ENCODE measurements around the gene DAG1. TPM values are rescaled to one million over a fixed set of nuclear protein-coding genes. Genes with fewer than 3 reads are reported as not detected.

Gene DAG1
- total and polyA plus RNA-seq, 8 donors, result 43.4 to 116 (median 54.5) TPM

DNA sequence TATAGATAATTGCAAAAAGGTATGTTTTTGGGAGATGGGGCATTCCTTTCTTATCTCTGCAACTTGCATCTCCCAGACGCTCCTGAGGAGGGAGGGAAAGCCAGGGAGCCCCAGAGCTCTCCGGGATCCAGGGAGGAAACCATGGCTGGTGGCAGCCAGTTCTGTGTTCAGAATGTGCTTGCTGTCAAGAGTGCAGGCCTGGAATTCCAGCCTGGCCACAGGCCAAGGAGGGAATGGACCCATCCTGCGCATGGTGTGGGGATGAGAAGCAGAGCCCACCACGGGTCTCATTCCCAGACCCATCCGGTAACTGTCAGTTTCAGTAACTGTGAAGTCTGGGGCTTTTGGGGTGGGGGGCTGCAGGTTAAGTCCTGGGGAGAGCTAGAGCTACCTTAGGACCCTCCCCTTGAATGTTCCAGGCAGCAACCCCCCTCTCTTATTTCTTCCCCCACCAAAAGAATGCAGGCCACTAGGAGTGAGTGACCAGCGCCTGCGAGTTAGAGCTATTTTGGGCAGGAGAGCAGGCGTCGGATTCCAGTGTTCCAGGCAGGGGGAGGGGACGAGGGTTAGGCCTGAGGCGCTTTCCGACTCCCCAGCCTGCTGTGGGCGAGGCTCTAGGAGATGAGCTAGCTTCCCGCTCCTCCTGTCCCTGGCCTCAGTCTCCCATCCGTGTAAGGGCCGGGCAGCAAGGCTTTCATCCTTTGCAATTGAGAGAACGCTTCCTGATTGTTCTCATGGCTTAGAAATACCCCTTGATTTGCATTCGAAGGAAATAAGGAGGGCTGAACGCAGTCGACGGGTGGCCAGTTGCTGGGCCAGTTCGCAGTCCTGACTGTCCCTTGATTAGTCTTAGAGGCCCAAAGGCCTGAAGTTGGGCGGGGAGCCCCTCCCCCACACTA is 781 bp upstream of the DAG1 start:
- intact Hi-C loops (cut with DNase I), result no loop called here

DNA sequence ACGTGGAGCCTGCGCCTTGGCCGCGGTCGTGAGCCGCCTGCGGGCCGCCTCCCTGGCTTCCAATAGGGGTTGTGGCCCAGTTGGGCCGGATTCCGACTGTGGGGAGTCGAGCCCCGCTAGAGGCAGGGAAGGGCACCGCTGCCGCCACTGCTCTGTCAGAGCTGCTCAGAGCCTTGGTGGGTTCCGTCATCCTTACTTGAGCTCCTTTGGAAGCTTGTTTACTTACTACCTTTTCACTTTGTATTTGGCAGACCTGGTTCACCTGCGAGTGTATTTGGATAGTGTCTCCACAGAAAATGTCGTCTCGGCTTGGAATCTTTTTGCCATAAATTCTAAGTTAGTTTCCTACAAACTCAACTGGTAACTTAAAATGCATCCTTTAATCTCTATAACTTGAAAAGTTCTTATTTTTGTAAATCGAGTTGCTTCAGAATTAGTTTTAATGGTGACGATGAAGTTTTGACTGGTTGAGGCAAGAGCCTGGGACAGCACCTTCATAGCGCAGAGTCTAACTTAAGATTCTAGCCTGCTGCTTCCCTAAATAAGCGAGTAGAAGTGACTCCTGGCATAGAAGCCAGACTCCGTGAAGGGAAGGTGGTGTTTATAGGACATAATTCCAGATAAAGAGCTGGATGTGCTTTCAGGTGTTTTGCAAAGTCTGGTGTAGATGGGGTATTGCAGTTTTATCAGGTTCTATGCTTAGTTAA is 800 bp downstream of the DAG1 start:
- no peaks in the 10 kb centered on the region for H3K27me3 ChIP-seq
- peak overlapping the region; percentile 96 to 98 for H3K27ac ChIP-seq
- peak overlapping the region; percentile 78 to 82 for H3K4me3 ChIP-seq
- peaks cover 28 to 43% of the 10 kb centered on the region in 2 donors for H3K4me1 ChIP-seq
- intact Hi-C loops (cut with DNase I), result no loop called here
- peak; percentile 14 for ATAC-seq
- TF ChIP-seq, protein P1, sequence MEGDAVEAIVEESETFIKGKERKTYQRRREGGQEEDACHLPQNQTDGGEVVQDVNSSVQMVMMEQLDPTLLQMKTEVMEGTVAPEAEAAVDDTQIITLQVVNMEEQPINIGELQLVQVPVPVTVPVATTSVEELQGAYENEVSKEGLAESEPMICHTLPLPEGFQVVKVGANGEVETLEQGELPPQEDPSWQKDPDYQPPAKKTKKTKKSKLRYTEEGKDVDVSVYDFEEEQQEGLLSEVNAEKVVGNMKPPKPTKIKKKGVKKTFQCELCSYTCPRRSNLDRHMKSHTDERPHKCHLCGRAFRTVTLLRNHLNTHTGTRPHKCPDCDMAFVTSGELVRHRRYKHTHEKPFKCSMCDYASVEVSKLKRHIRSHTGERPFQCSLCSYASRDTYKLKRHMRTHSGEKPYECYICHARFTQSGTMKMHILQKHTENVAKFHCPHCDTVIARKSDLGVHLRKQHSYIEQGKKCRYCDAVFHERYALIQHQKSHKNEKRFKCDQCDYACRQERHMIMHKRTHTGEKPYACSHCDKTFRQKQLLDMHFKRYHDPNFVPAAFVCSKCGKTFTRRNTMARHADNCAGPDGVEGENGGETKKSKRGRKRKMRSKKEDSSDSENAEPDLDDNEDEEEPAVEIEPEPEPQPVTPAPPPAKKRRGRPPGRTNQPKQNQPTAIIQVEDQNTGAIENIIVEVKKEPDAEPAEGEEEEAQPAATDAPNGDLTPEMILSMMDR (IDR thresholded peaks at IDR 0.05), result no peak
- H3K9me3 ChIP-seq, result no peaks in the 10 kb centered on the region
- no peak for DNase-seq
- H3K36me3 ChIP-seq, result peaks cover 0 to 3% of the 10 kb centered on the region in 2 donors

More for the DNA sequence above, 781 bp upstream of the DAG1 start:
- Histone ChIP-seq H3K27me3 (no peaks in the 10 kb centered on the region), H3K9me3 (no peaks in the 10 kb centered on the region), H3K36me3 (no peaks in the 10 kb centered on the region), H3K4me1 (peaks cover 28 to 52% of the 10 kb centered on the region in 2 donors), H3K4me3 (peak overlapping the region; percentile 26 to 78), H3K27ac (peak overlapping the region; percentile 97 to 98)
- DNase-seq (peak in 3 of 4 donors; percentile 84 to 87 (median 85)), ATAC-seq (peak; percentile 69)
- TF ChIP-seq, protein P1 (IDR thresholded peaks at IDR 0.05), result no peak

DNA sequence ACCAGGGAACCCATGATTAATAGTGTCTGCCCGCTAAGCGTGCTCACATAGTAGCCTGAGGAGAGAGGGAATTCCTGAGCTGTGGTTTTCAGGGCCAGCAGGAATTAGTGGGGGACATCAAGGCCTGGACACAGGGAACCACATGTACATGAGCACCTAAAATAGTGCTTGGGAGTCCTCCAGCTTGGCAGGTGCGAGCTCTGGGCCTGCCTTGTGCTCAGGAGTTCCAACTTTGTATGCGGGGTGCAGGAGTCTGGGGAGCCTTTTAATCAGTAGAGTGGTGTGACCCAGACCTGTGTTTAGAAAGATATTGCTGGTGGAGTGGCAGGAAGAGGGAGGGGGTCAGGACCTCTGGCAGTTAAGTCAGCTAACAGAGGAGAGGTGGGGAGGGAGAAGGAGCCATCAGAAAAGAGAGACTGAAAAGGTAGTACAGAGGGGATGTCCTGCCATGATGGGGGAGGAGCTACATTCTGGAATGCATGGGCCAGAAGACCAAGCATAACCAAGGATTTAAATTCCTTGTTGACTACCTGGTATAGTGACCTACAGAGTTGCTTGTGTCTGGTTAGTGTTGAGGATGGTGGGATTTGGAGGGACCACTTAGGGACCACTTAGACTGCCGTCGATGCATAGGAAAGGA is 1.9 kb downstream of the DAG1 start:
- TF ChIP-seq, protein P1 (IDR thresholded peaks at IDR 0.05), result no peak
- Histone ChIP-seq H3K9me3 (no peaks in the 10 kb centered on the region), H3K4me3 (peak overlapping the region in 1 of 2 donors; percentile 78), H3K36me3 (peaks cover 0 to 8% of the 10 kb centered on the region in 2 donors), H3K27me3 (no peaks in the 10 kb centered on the region), H3K27ac (no peak overlapping the region), H3K4me1 (peaks cover 31 to 51% of the 10 kb centered on the region in 2 donors)
- no peak for ATAC-seq
- intact Hi-C loops (cut with DNase I), result no loop called here
- peak in 1 of 4 donors; percentile 7 for DNase-seq

DNA sequence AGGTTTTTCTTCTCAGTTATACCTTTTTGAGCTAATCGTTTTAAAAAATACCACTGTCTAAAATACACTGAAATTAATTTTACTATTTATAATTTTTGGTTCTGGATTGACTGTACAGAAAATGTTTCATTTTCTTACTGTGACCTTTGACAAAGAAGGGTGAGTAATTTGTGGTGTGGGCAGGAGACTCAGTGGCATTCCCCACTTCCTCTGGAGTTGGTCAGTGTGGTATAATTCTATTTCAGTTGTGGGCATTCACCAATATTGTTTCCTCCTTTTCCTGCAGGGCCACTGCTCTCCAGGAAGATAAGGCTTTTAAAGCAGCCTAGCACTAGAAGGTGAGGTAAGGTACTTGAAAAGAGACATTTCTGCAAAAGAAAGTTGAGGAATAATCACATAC is 6.5 kb downstream of the DAG1 start:
- intact Hi-C loops (cut with DNase I), result no loop called here
- Histone ChIP-seq H3K36me3 (peaks cover 0 to 39% of the 10 kb centered on the region in 2 donors), H3K27me3 (no peaks in the 10 kb centered on the region), H3K4me1 (peaks cover 11 to 28% of the 10 kb centered on the region in 2 donors), H3K27ac (no peak overlapping the region), H3K4me3 (no peak overlapping the region), H3K9me3 (no peaks in the 10 kb centered on the region)
- ATAC-seq (peak; percentile 54), DNase-seq (no peak)
- TF ChIP-seq, protein P1 (IDR thresholded peaks at IDR 0.05), result no peak

All from left lung (tissue), 10 donors.